Measurements from ENCODE around the gene PRRT3. TPM values are rescaled to one million over a fixed set of nuclear protein-coding genes. Genes with fewer than 3 reads are reported as not detected.

The PRRT3 gene
- total and polyA plus RNA-seq, 9 of the 15 experiments (the other 6 are each of a cell fraction or from before 2014, with no cell fraction given), result 0.06 to 1.9 (median 1.2) TPM

DNA sequence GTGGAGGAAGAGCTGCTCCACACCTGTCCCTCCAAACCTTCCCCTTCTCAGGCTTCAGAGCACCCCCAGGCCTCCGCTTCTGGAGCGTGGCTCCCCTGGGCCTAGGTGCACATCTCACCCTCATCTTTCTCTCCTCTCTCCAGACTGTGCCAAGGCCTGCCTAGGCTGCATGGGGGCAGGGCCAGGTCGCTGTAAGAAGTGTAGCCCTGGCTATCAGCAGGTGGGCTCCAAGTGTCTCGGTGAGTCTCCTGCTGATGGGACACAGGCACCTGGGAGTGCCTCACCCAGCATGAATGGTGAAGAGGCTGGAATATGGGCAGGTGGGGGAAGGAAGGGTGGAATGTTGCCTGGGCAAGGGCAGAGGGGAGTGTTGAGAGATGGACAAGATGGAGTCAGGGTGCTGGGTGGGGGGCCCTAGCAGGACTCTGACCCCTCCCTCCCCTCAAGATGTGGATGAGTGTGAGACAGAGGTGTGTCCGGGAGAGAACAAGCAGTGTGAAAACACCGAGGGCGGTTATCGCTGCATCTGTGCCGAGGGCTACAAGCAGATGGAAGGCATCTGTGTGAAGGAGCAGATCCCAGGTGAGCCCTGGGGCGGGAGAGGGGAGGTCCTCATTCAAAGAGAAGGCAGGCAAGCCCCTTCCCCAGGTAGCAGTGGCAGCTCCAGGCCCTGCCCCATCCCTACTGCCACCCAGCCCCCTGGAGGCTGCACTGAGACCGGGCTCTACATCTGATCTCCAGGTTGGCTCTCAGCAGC lies 9.1 kb downstream of the PRRT3 start:
- peaks cover 0 to 24% of the 10 kb centered on the region in 2 experiments; a peak in 1 of 5 replicates for H3K4me1 ChIP-seq (replicated peaks in 1 of 2; ENCODE audit: control insufficient read depth in 2 of 2, insufficient read depth in 2 of 2, low read length in 2 of 2)
- CTCF ChIA-PET (ENCODE audit: low intra/inter-chr PET ratio), result no interaction called here
- no TSS peak for BruUV-seq (replicated peaks)
- H4K20me1 ChIP-seq (replicated peaks; ENCODE audit: control insufficient read depth, insufficient read depth, low read length), result no peaks in the 10 kb centered on the region
- H3K27ac ChIP-seq (ENCODE audit: extremely low read depth, low read depth, low read length), result no peak overlapping the region
- no peaks in the 10 kb centered on the region for H3K79me2 ChIP-seq (ENCODE audit: control insufficient read depth, insufficient read depth, low read length)
- WGBS (ENCODE audit: insufficient coverage, low coverage, missing lambda C conversion rate), result 74% methylated on average over 11 of the region's 11 CpGs
- in situ Hi-C loops (cut with MboI), result no loop called here
- H3K9ac ChIP-seq (ENCODE audit: insufficient read depth in 1 of 2, low read depth in 2 of 2, low read length in 2 of 2), result no peak overlapping the region
- POLR2A ChIA-PET, result interaction anchor here (1.2 to 1.6 kb wide), 2 partner anchors 9 to 13 kb away, joined by 6 to 11 read pairs; partner anchors contain the start of gene CRELD1
- no peaks in the 10 kb centered on the region for H3K27me3 ChIP-seq (ENCODE audit: control insufficient read depth in 2 of 2, insufficient read depth in 2 of 2, low read length in 2 of 2)
- DNase-seq (ENCODE audit: extremely low read depth in 1 of 4, low spot score in 3 of 4), result no peak
- ATAC-seq, result 0 out of 3 replicates have a peak, but pooled peaks have one; percentile 22
- H3K4me3 ChIP-seq, result no peak overlapping the region
- no peak overlapping the region for H2AFZ ChIP-seq (ENCODE audit: low read depth, low read length)
- intact Hi-C loops (cut with micrococcal nuclease), result no loop called here
- no peak for FAIRE-seq
- no peaks in the 10 kb centered on the region for H3K9me1 ChIP-seq (ENCODE audit: control insufficient read depth, insufficient read depth, low read length)
- 0 out of 2 replicates have a peak, but pooled peaks cover 3% of the 10 kb centered on the region for H3K9me3 ChIP-seq (replicated peaks; ENCODE audit: control insufficient read depth, insufficient read depth, low read depth, low read length)
- peaks cover 23% of the 10 kb centered on the region; the same call in 2 of the 3 replicates for H3K36me3 ChIP-seq (ENCODE audit: control insufficient read depth, insufficient read depth, low read length)
- no peak overlapping the region for H3K4me2 ChIP-seq (ENCODE audit: insufficient read depth, low read length)
- TF ChIP-seq RBM14 (IDR thresholded peaks at IDR 0.05; ENCODE audit: borderline replicate concordance, insufficient read depth, low read depth, low read length), result no peak
- no peak for TF ChIP-seq SMARCB1 (IDR thresholded peaks at IDR 0.05; ENCODE audit: insufficient read length, low read depth)
- TF ChIP-seq ZBED1 (IDR thresholded peaks at IDR 0.05), result no peak
- TF ChIP-seq, protein P1, sequence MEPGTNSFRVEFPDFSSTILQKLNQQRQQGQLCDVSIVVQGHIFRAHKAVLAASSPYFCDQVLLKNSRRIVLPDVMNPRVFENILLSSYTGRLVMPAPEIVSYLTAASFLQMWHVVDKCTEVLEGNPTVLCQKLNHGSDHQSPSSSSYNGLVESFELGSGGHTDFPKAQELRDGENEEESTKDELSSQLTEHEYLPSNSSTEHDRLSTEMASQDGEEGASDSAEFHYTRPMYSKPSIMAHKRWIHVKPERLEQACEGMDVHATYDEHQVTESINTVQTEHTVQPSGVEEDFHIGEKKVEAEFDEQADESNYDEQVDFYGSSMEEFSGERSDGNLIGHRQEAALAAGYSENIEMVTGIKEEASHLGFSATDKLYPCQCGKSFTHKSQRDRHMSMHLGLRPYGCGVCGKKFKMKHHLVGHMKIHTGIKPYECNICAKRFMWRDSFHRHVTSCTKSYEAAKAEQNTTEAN (CRISPR knock-in tag; IDR thresholded peaks at IDR 0.05), result no peak
- TF ChIP-seq GATAD2A (IDR thresholded peaks at IDR 0.05), result no peak
- no peak for TF ChIP-seq BRD9 (IDR thresholded peaks at IDR 0.05; ENCODE audit: low read depth, partially characterized antibody)
- TF ChIP-seq ZNF551 (CRISPR knock-in tag; IDR thresholded peaks at IDR 0.05), result no peak
- TF ChIP-seq PURB (CRISPR knock-in tag; IDR thresholded peaks at IDR 0.05; ENCODE audit: low read depth), result no peak
- TF ChIP-seq, protein P2, sequence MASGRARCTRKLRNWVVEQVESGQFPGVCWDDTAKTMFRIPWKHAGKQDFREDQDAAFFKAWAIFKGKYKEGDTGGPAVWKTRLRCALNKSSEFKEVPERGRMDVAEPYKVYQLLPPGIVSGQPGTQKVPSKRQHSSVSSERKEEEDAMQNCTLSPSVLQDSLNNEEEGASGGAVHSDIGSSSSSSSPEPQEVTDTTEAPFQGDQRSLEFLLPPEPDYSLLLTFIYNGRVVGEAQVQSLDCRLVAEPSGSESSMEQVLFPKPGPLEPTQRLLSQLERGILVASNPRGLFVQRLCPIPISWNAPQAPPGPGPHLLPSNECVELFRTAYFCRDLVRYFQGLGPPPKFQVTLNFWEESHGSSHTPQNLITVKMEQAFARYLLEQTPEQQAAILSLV (tag; IDR thresholded peaks at IDR 0.05), result no peak
- TF ChIP-seq, protein P3, sequence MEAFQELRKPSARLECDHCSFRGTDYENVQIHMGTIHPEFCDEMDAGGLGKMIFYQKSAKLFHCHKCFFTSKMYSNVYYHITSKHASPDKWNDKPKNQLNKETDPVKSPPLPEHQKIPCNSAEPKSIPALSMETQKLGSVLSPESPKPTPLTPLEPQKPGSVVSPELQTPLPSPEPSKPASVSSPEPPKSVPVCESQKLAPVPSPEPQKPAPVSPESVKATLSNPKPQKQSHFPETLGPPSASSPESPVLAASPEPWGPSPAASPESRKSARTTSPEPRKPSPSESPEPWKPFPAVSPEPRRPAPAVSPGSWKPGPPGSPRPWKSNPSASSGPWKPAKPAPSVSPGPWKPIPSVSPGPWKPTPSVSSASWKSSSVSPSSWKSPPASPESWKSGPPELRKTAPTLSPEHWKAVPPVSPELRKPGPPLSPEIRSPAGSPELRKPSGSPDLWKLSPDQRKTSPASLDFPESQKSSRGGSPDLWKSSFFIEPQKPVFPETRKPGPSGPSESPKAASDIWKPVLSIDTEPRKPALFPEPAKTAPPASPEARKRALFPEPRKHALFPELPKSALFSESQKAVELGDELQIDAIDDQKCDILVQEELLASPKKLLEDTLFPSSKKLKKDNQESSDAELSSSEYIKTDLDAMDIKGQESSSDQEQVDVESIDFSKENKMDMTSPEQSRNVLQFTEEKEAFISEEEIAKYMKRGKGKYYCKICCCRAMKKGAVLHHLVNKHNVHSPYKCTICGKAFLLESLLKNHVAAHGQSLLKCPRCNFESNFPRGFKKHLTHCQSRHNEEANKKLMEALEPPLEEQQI (IDR thresholded peaks at IDR 0.05), result no peak
- TF ChIP-seq ZNF77 (CRISPR knock-in tag; IDR thresholded peaks at IDR 0.05), result no peak
- TF ChIP-seq, protein P4, sequence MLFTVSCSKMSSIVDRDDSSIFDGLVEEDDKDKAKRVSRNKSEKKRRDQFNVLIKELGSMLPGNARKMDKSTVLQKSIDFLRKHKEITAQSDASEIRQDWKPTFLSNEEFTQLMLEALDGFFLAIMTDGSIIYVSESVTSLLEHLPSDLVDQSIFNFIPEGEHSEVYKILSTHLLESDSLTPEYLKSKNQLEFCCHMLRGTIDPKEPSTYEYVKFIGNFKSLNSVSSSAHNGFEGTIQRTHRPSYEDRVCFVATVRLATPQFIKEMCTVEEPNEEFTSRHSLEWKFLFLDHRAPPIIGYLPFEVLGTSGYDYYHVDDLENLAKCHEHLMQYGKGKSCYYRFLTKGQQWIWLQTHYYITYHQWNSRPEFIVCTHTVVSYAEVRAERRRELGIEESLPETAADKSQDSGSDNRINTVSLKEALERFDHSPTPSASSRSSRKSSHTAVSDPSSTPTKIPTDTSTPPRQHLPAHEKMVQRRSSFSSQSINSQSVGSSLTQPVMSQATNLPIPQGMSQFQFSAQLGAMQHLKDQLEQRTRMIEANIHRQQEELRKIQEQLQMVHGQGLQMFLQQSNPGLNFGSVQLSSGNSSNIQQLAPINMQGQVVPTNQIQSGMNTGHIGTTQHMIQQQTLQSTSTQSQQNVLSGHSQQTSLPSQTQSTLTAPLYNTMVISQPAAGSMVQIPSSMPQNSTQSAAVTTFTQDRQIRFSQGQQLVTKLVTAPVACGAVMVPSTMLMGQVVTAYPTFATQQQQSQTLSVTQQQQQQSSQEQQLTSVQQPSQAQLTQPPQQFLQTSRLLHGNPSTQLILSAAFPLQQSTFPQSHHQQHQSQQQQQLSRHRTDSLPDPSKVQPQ (CRISPR knock-in tag; IDR thresholded peaks at IDR 0.05; ENCODE audit: borderline replicate concordance), result no peak

Data from K562 (cell line).